Measurements from ENCODE around the gene NEURL4. TPM values are rescaled to one million over a fixed set of nuclear protein-coding genes. Genes with fewer than 3 reads are reported as not detected.
A peak's percentile ranks its signal among the peaks of the same experiment; 100 is the strongest.

NEURL4 gene
- total and polyA plus RNA-seq, 7 donors, result 20.7 to 53.8 (median 26.8) TPM

- Histone ChIP-seq H3K36me3 (ENCODE audit: insufficient read depth in 1 of 2, low read depth in 1 of 2) (peaks cover 8 to 77% of the 10 kb centered on the region in 2 donors), H3K4me1 (peaks cover 60% of the 10 kb centered on the region), H3K27ac (peak overlapping the region; percentile 92), H3K9me3 (no peaks in the 10 kb centered on the region), H3K27me3 (ENCODE audit: insufficient read depth in 3 of 3, low read length in 2 of 3) (no peaks in the 10 kb centered on the region), H3K4me3 (peak overlapping the region; percentile 98)
- no peak for TF ChIP-seq CTCF (IDR thresholded peaks at IDR 0.05)
- intact Hi-C loops (cut with DNase I), result no loop called here
- DNase-seq (no peak), ATAC-seq (no peak)
- WGBS, 3 donors, result 80 to 85% (median 84%) methylated on average over 7 of the region's 7 CpGs
Measured at GRCh38 chr17:7313088-7313889, 15.8 kb downstream of the NEURL4 start.

GRCh38 chr17:7312432-7313087 lies 16.6 kb downstream of the NEURL4 start:
- H3K4me1 ChIP-seq, result peaks cover 60% of the 10 kb centered on the region
- peaks cover 8 to 69% of the 10 kb centered on the region in 2 donors for H3K36me3 ChIP-seq (ENCODE audit: insufficient read depth in 1 of 2, low read depth in 1 of 2)
- 69 to 78% (median 75%) methylated on average over 7 of the region's 7 CpGs for WGBS, 3 donors
- TF ChIP-seq CTCF (IDR thresholded peaks at IDR 0.05), result no peak
- intact Hi-C loops (cut with DNase I), result no loop called here
- no peaks in the 10 kb centered on the region for H3K9me3 ChIP-seq
- peak overlapping the region; percentile 98 for H3K4me3 ChIP-seq
- H3K27me3 ChIP-seq (ENCODE audit: insufficient read depth in 3 of 3, low read length in 2 of 3), result no peaks in the 10 kb centered on the region
- DNase-seq (no peak), ATAC-seq (no peak)
- H3K27ac ChIP-seq, result peak overlapping the region; percentile 98

- no peaks in the 10 kb centered on the region for H3K27me3 ChIP-seq (ENCODE audit: insufficient read depth in 3 of 3, low read length in 2 of 3)
- H3K4me1 ChIP-seq, result peaks cover 60% of the 10 kb centered on the region
- no peaks in the 10 kb centered on the region for H3K9me3 ChIP-seq
- H3K27ac ChIP-seq, result peak overlapping the region; percentile 98
- peak overlapping the region; percentile 94 for H3K4me3 ChIP-seq
- TF ChIP-seq CTCF (IDR thresholded peaks at IDR 0.05), result no peak
- DNase-seq (no peak), ATAC-seq (no peak)
- peaks cover 8 to 56% of the 10 kb centered on the region in 2 donors for H3K36me3 ChIP-seq (ENCODE audit: insufficient read depth in 1 of 2, low read depth in 1 of 2)
- intact Hi-C loops (cut with DNase I), result no loop called here
- WGBS, 3 donors, result 63 to 71% (median 65%) methylated on average over 7 of the region's 7 CpGs
Measured at GRCh38 chr17:7311110-7311705, 17.9 kb downstream of the NEURL4 start.

- peak overlapping the region; percentile 98 for H3K27ac ChIP-seq
- no peak for ATAC-seq
- peak overlapping the region; percentile 94 for H3K4me3 ChIP-seq
- peaks cover 53% of the 10 kb centered on the region for H3K4me1 ChIP-seq
- 64 to 80% (median 67%) methylated on average over 12 of the region's 12 CpGs for WGBS, 3 donors
- no peak for TF ChIP-seq CTCF (IDR thresholded peaks at IDR 0.05)
- intact Hi-C loops (cut with DNase I), result loop anchor here in 1 of 2 donors (5.0 kb wide), 1 partner anchor 42 kb away; no protein-coding TSS in a partner anchor
- H3K27me3 ChIP-seq (ENCODE audit: insufficient read depth in 3 of 3, low read length in 2 of 3), result no peaks in the 10 kb centered on the region
- peaks cover 8 to 50% of the 10 kb centered on the region in 2 donors for H3K36me3 ChIP-seq (ENCODE audit: insufficient read depth in 1 of 2, low read depth in 1 of 2)
- DNase-seq, result no peak
- H3K9me3 ChIP-seq, result no peaks in the 10 kb centered on the region
Measured at GRCh38 chr17:7309628-7310027, 19.5 kb downstream of the NEURL4 start.

Data from psoas muscle (tissue), 8 donors.